Natural killer cell treated with Interleukin-12 subunit alpha and Interleukin-12 subunit beta and Interleukin-15 and Interleukin-18, amount 100 ng/mL, for 72 hours (primary cell): ENCODE results near the gene CHN2. TPM values are rescaled to one million over a fixed set of nuclear protein-coding genes. Genes with fewer than 3 reads are reported as not detected.

ENCODE experiments used
- ATAC-seq, 2 donors: fragments of 150-1000 bp; cut with Tn5 transposase in 1 of 2; sonication (Bioruptor Pico), chemical (Tn5 transposase) in 1 of 2; 2 replicates each; pipeline ENCODE4 v1.10.0; 2021
- DNase-seq: peaks from one replicate; pipeline ENCODE4 v3.0.0; 2022; ENCODE audit warnings: low spot score
- H3K27ac Mint-ChIP-seq, 2 donors: 1 replicate in 1 of 2; 2 replicates in 1 of 2; pipeline ENCODE4 v1.8.0; 2022; ENCODE audit warnings: mixed read lengths in 2 of 2, mild to moderate bottlenecking in 1 of 2, moderate library complexity in 1 of 2
- H3K27me3 Mint-ChIP-seq, 2 donors: 1 replicate in 1 of 2; 2 replicates in 1 of 2; pipeline ENCODE4 v1.8.0; 2022; ENCODE audit warnings: mixed read lengths in 2 of 2
- H3K36me3 Mint-ChIP-seq: one replicate; pipeline ENCODE4 v1.8.0; 2022; ENCODE audit warnings: mixed read lengths
- H3K4me1 Mint-ChIP-seq, 2 donors: 1 replicate in 1 of 2; 2 replicates in 1 of 2; pipeline ENCODE4 v1.8.0; 2022; ENCODE audit warnings: low read depth in 2 of 2, mixed read lengths in 2 of 2, mild to moderate bottlenecking in 1 of 2
- H3K4me3 Mint-ChIP-seq: one replicate; pipeline ENCODE4 v1.8.0; 2022; ENCODE audit warnings: mixed read lengths
- H3K9me3 Mint-ChIP-seq: 2 replicates; pipeline ENCODE4 v1.8.0; 2022; ENCODE audit warnings: mixed read lengths
- total RNA-seq, 2 donors: library from RNA; stranded (reverse); gene quantifications; one replicate each; pipeline ENCODE4 v1.2.3, GENCODE V29; 2022

The CHN2 gene
- total RNA-seq, 2 donors from 2014 or later = 0.70 to 2.1 TPM

GRCh38 chr7:29329686-29330085, 135.1 kb downstream of the CHN2 start:
- no peak for ATAC-seq
- Mint-ChIP-seq H3K27me3 (no peaks in the 10 kb centered on the region), H3K27ac (no peak overlapping the region), H3K36me3 (no peaks in the 10 kb centered on the region), H3K4me3 (no peak overlapping the region), H3K4me1 (peaks cover 0 to 6% of the 10 kb centered on the region in 2 donors), H3K9me3 (no peaks in the 10 kb centered on the region)
- no peak for DNase-seq

DNA sequence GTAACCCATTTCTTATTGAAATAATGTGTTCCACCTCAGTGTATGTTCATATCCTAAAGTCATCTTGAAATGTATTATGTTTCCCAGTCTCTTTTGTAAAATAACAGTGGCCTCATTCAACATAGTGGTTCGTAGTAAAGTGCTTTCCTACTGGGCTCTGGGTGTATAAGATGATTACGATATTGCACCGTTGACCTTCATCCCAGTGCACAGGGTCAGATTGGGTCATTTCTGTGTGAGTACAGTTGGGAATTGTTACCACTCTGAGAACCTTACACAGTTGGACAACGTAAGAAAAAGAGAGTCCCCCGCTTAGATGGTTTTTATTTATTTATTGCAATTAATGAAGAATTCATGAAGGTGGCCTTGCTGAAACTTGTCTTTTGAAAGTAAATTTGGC, 135.6 kb downstream of the CHN2 start:
- no peak for DNase-seq
- Mint-ChIP-seq H3K27me3 (no peaks in the 10 kb centered on the region), H3K4me3 (no peak overlapping the region), H3K4me1 (peaks cover 0 to 6% of the 10 kb centered on the region in 2 donors), H3K9me3 (no peaks in the 10 kb centered on the region), H3K27ac (no peak overlapping the region), H3K36me3 (no peaks in the 10 kb centered on the region)
- no peak for ATAC-seq

DNA sequence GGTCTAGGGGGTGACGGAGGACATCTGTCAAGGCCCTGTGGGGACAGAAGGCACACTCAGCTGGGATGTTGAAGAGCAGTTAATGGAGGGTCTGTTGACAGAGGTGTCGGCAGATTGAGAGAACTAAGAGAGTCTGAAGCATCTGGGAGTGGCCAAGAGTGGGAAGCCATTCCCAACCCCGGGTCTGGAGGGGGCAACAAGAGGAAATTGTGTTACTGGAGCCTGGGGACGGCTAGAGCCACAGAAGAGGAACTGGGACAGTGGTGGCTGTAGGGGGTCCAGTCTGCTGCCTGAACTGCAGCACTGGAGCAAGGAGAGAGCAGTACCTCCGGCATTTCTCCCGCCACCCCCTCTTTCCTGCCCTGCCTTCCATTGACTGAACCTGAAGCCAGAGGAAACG, 136.6 kb downstream of the CHN2 start:
- no peak for DNase-seq
- Mint-ChIP-seq H3K27me3 (no peaks in the 10 kb centered on the region), H3K4me1 (peaks cover 8 to 14% of the 10 kb centered on the region in 2 donors), H3K36me3 (no peaks in the 10 kb centered on the region), H3K9me3 (no peaks in the 10 kb centered on the region), H3K27ac (no peak overlapping the region), H3K4me3 (no peak overlapping the region)
- ATAC-seq = no peak

DNA sequence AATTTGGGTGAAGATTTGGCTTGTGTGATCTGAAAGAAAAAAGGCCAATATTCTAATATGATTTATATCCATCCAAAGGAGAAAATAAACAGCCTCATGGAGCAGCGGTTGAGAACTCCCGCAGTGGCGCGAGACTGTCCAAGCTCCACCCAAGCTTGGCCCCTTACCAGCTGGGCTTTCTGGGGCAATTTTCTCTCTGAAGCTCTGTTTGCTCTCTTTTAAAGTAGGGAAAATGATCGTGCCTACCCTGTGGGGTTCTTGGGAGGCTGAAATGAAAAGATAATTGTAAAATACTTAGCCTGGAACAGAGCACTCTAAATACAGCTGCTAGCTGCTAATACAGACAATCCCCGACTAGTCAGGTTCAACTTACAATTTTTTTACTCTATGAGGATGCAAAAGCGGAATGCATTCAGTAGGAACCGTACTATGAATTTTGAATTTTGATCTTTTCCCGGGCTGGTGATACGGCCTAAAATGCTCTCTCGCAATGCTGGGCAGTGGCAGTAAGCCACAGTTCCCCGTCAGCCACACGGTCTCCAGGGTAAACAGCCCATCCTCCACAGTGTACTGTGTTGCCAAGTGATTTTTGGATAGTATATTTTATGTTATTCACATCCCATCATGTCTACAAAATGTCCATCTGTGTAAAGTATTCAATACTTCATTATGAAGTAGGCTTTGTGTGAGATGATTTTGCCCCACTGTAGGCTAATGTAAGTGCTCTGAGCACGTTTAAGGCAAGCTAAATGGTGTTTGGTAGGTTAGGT, 137.7 kb downstream of the CHN2 start:
- Mint-ChIP-seq H3K4me1 (peaks cover 16 to 20% of the 10 kb centered on the region in 2 donors), H3K27me3 (no peaks in the 10 kb centered on the region), H3K36me3 (no peaks in the 10 kb centered on the region), H3K27ac (no peak overlapping the region), H3K9me3 (no peaks in the 10 kb centered on the region), H3K4me3 (no peak overlapping the region)
- DNase-seq (no peak), ATAC-seq (no peak)

DNA sequence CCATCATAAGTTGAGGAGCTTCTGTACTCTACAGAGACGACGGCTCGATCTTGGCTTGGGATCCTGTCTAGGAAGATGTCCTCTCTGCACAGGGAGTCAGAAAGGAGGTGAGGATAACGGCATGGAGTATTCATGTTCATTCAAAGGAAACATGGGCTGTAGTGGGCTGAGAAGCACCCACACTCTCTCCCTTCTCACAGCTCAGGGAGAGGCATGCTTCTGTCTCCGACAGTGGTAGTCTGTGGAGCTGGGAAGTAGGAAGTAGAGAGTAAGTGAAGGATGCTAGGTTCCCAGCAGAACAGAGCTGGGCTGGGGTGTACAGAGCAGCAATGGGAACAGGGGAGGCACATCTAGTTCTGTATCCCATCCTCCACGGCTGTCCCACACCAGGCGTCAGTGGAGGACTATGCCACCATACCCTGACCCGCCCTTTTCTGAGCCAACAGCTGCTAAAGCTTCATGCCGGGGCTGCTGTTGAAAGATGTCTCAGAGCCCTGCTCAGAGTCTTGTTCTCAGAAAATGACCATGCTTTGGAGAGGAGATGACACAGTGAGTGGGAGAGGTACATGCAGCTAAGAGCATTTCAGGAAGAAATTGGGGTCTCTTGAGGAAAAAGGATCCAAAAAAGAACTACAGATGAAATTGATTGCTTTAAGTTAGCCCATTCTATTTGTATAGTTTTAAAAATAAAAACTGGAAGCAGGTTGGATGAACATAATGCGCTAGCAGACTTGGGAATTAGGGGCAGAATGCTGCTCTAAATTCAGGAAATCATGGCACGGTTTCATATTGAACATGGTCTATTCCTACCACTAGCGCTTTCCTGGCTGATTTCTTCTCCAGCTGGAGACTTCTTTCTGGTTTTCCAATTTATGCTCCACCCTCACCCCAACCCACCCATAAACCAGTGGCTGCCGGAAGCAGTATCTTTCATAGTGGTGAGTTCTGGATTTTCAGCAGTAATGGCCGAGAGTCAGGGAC, 138.6 kb downstream of the CHN2 start:
- no peak for ATAC-seq
- no peak overlapping the region for H3K4me3 Mint-ChIP-seq
- no peaks in the 10 kb centered on the region for H3K36me3 Mint-ChIP-seq
- no peaks in the 10 kb centered on the region for H3K27me3 Mint-ChIP-seq
- H3K9me3 Mint-ChIP-seq = no peaks in the 10 kb centered on the region
- H3K4me1 Mint-ChIP-seq = peaks cover 25 to 28% of the 10 kb centered on the region in 2 donors
- no peak for DNase-seq
- no peak overlapping the region for H3K27ac Mint-ChIP-seq

DNA sequence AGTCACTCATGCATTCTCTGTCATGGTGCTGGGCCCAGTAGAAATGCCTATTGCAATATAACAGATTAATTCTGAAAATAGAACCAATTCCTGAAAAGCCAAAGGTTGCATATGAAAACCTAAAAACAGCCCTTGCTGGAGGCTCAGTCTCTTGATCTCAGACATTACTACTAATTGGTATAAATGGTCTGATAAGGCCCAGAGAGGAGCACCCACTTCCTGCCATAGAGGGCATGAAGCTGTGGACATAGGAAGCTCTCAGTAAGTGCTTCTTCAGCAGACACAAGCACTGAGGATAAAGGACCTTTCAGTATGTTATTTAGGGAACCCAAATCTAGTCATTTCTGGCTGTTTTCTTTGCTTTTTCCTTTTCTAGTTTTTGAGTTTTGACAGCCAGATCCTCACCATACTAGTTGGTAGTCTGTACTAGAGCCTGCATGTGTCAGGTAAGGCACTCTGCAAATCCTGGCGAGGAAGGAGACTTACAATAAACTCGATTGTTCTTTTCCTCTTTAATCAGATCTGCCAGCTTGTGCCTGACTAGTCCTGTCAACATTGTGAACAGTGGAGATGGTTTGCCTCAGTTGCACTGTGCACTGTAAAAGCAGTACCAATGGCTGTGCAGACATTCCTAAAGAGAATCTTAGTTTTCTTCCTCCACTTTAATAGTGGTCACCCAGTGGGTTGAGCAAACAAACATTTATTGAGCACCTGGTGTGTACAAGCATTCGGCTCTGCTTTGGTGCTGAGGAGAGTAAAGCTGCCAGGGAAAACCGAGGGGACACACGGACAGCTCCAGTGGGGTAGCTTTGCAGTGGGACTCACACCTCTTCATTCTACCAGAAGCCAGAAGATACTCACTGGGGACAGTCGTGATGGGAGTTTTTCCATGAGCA, 140.9 kb downstream of the CHN2 start:
- no peaks in the 10 kb centered on the region for H3K9me3 Mint-ChIP-seq
- H3K27me3 Mint-ChIP-seq = no peaks in the 10 kb centered on the region
- ATAC-seq (no peak), DNase-seq (no peak)
- H3K27ac Mint-ChIP-seq = no peak overlapping the region
- H3K36me3 Mint-ChIP-seq = no peaks in the 10 kb centered on the region
- H3K4me3 Mint-ChIP-seq = no peak overlapping the region
- peaks cover 25 to 27% of the 10 kb centered on the region in 2 donors for H3K4me1 Mint-ChIP-seq

GRCh38 chr7:29337546-29338116, 143.1 kb downstream of the CHN2 start:
- peak; percentile 69 for DNase-seq
- ATAC-seq = peak; percentile 90
- no peaks in the 10 kb centered on the region for H3K9me3 Mint-ChIP-seq
- peak overlapping the region; percentile 49 for H3K4me3 Mint-ChIP-seq
- no peaks in the 10 kb centered on the region for H3K36me3 Mint-ChIP-seq
- H3K27ac Mint-ChIP-seq = peak overlapping the region in 1 of 2 donors; percentile 34
- H3K27me3 Mint-ChIP-seq = no peaks in the 10 kb centered on the region
- H3K4me1 Mint-ChIP-seq = peaks cover 25 to 30% of the 10 kb centered on the region in 2 donors

GRCh38 chr7:29340696-29341095, 146.1 kb downstream of the CHN2 start:
- DNase-seq (no peak), ATAC-seq (no peak)
- Mint-ChIP-seq H3K27me3 (no peaks in the 10 kb centered on the region), H3K9me3 (no peaks in the 10 kb centered on the region), H3K27ac (no peak overlapping the region), H3K4me1 (peaks cover 21 to 23% of the 10 kb centered on the region in 2 donors), H3K4me3 (no peak overlapping the region), H3K36me3 (no peaks in the 10 kb centered on the region)

- no peaks in the 10 kb centered on the region for H3K36me3 Mint-ChIP-seq
- H3K4me1 Mint-ChIP-seq = peaks cover 17 to 21% of the 10 kb centered on the region in 2 donors
- ATAC-seq = no peak
- H3K27ac Mint-ChIP-seq = no peak overlapping the region
- H3K9me3 Mint-ChIP-seq = no peaks in the 10 kb centered on the region
- no peaks in the 10 kb centered on the region for H3K27me3 Mint-ChIP-seq
- no peak for DNase-seq
- H3K4me3 Mint-ChIP-seq = no peak overlapping the region
Measured at GRCh38 chr7:29341156-29341555, 146.6 kb downstream of the CHN2 start.

DNA sequence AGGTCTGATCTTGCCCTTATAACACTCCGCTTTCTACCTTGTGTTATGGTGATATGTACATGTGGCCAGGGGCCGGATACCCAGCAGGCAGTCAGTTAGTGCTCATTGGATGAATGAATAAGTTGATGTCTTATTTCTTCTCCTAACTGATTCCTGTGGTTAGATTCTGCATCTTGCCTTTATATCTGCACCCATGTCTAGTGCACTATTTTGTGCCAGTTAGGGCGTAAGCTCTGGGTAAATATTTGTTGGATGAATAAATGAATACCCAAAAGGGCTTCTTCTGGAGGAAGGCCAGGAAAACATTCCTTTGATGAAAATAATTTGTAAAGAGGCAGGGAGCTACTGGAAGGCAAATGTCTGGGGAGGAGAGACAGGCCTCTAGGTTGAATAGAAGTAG, 148.2 kb downstream of the CHN2 start:
- ATAC-seq (no peak), DNase-seq (no peak)
- Mint-ChIP-seq H3K4me3 (no peak overlapping the region), H3K4me1 (peaks cover 4 to 10% of the 10 kb centered on the region in 2 donors), H3K27ac (no peak overlapping the region), H3K9me3 (no peaks in the 10 kb centered on the region), H3K27me3 (no peaks in the 10 kb centered on the region), H3K36me3 (no peaks in the 10 kb centered on the region)

GRCh38 chr7:29343399-29343798, 148.8 kb downstream of the CHN2 start:
- H3K27ac Mint-ChIP-seq = no peak overlapping the region
- peaks cover 0 to 5% of the 10 kb centered on the region in 2 donors for H3K4me1 Mint-ChIP-seq
- DNase-seq (no peak), ATAC-seq (peak; percentile 70 to 71)
- H3K4me3 Mint-ChIP-seq = no peak overlapping the region
- H3K27me3 Mint-ChIP-seq = no peaks in the 10 kb centered on the region
- H3K9me3 Mint-ChIP-seq = no peaks in the 10 kb centered on the region
- H3K36me3 Mint-ChIP-seq = no peaks in the 10 kb centered on the region

- no peak for ATAC-seq
- no peaks in the 10 kb centered on the region for H3K27me3 Mint-ChIP-seq
Measured at GRCh38 chr7:29344334-29344978, 149.9 kb downstream of the CHN2 start.

DNA sequence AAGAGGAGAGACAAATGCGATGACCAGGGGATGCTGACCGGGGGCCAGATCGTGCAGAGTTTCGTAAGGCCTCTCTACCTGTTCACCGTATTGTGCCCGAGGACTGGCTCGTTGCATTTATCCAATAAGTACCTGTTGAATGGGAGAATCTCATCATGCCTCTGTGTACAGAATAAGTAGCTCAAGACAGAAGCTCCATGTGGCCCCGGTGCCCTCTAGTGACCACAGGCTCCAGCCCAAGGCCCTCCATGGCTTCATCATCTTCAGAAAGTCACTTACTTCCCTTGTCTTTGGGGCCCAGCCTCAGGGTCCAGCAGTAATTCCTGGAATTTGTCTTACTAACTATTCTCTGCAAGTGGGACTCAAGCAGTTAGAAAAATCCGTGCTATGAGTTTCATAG, 151.0 kb downstream of the CHN2 start:
- Mint-ChIP-seq H3K9me3 (no peaks in the 10 kb centered on the region), H3K27me3 (no peaks in the 10 kb centered on the region), H3K4me1 (peaks cover 3 to 7% of the 10 kb centered on the region in 2 donors), H3K36me3 (no peaks in the 10 kb centered on the region), H3K4me3 (no peak overlapping the region), H3K27ac (no peak overlapping the region)
- no peak for ATAC-seq
- DNase-seq = no peak

More at GRCh38 chr7:29344334-29344978, 149.9 kb downstream of the CHN2 start:
- no peak overlapping the region for H3K27ac Mint-ChIP-seq
- no peak for DNase-seq
- no peak overlapping the region for H3K4me3 Mint-ChIP-seq
- no peaks in the 10 kb centered on the region for H3K36me3 Mint-ChIP-seq
- no peaks in the 10 kb centered on the region for H3K9me3 Mint-ChIP-seq
- peaks cover 3% of the 10 kb centered on the region in 2 donors for H3K4me1 Mint-ChIP-seq
